ENCODE results near the gene SLC27A5. TPM values are rescaled to one million over a fixed set of nuclear protein-coding genes. Genes with fewer than 3 reads are reported as not detected.

SLC27A5 gene
- total RNA-seq, 1 donor from 2014 or later: 6.8 TPM

DNA sequence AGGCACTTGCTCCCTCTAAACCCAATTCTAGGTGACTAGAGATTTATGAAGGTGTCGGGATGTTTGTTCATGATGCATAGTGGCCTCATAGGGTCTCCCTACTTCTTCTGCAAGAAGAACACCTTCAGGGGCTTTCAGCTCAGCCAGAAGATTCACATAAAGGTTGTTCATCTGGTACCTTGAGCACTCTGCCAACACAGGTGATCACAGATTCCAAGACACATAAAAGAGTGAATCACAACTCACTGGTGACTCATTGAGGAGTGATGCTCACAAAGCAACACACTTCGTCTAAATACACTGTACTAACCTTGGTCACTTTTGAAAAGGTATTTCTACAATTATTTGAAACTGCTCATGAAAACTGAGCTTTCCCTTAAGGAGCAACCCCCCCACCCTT is 51.8 kb downstream of the SLC27A5 start:
- H3K4me1 ChIP-seq (ENCODE audit: insufficient read depth, low read length): no peaks in the 10 kb centered on the region
- no peaks in the 10 kb centered on the region for H3K27me3 Mint-ChIP-seq (ENCODE audit: low read depth, unreplicated experiment)
- peaks cover 3% of the 10 kb centered on the region for H3K9me3 Mint-ChIP-seq (ENCODE audit: unreplicated experiment)
- no peak overlapping the region for H3K4me3 ChIP-seq (ENCODE audit: insufficient read depth, low read depth, low read length)
- H3K4me2 ChIP-seq (ENCODE audit: low read length): no peak overlapping the region
- DNase-seq (ENCODE audit: low read depth) (no peak), FAIRE-seq (no peak)
- no peaks in the 10 kb centered on the region for H3K27me3 ChIP-seq (ENCODE audit: insufficient read depth, low read length)
- no peaks in the 10 kb centered on the region for H3K79me2 ChIP-seq (ENCODE audit: insufficient read depth, low read length)
- H3K4me1 Mint-ChIP-seq (ENCODE audit: low read depth, unreplicated experiment): no peaks in the 10 kb centered on the region
- peaks cover 21% of the 10 kb centered on the region for H3K36me3 Mint-ChIP-seq (ENCODE audit: low read depth, unreplicated experiment)
- no peak overlapping the region for H3K27ac ChIP-seq (ENCODE audit: low read depth, low read length)
- H3K36me3 ChIP-seq (ENCODE audit: insufficient read depth, low read length): peaks cover 3% of the 10 kb centered on the region
- H3K4me3 Mint-ChIP-seq (ENCODE audit: unreplicated experiment): no peak overlapping the region
- H2AFZ ChIP-seq (ENCODE audit: low read depth, low read length): no peak overlapping the region
- TF ChIP-seq, protein P1, sequence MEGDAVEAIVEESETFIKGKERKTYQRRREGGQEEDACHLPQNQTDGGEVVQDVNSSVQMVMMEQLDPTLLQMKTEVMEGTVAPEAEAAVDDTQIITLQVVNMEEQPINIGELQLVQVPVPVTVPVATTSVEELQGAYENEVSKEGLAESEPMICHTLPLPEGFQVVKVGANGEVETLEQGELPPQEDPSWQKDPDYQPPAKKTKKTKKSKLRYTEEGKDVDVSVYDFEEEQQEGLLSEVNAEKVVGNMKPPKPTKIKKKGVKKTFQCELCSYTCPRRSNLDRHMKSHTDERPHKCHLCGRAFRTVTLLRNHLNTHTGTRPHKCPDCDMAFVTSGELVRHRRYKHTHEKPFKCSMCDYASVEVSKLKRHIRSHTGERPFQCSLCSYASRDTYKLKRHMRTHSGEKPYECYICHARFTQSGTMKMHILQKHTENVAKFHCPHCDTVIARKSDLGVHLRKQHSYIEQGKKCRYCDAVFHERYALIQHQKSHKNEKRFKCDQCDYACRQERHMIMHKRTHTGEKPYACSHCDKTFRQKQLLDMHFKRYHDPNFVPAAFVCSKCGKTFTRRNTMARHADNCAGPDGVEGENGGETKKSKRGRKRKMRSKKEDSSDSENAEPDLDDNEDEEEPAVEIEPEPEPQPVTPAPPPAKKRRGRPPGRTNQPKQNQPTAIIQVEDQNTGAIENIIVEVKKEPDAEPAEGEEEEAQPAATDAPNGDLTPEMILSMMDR (IDR thresholded peaks at IDR 0.05; ENCODE audit: insufficient read depth, low read depth, low read length): no peak
- TF ChIP-seq EZH2 (IDR thresholded peaks at IDR 0.05; ENCODE audit: insufficient read depth, low read length): no peak
- H3K9ac ChIP-seq (ENCODE audit: low read length): no peak overlapping the region
- no peak overlapping the region for H3K27ac Mint-ChIP-seq (ENCODE audit: unreplicated experiment)
- H3K9me3 ChIP-seq (ENCODE audit: insufficient read depth, low read depth, low read length): no peaks in the 10 kb centered on the region
- H4K20me1 ChIP-seq (ENCODE audit: insufficient read depth, low read length): no peaks in the 10 kb centered on the region

DNA sequence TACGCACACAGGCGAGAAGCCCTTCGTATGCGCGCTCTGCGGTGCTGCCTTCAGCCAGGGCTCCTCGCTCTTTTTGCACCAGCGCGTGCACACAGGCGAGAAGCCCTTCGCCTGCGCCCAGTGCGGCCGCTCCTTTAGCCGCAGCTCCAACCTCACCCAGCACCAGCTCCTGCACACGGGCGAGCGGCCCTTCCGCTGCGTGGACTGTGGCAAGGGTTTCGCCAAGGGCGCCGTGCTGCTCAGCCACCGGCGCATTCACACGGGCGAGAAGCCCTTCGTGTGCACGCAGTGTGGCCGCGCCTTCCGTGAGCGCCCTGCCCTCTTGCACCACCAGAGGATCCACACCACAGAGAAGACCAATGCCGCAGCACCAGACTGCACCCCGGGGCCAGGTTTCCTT is 55.7 kb downstream of the SLC27A5 start:
- no peaks in the 10 kb centered on the region for H3K27me3 ChIP-seq (ENCODE audit: insufficient read depth, low read length)
- DNase-seq (ENCODE audit: low read depth) (no peak), FAIRE-seq (no peak)
- H3K4me3 ChIP-seq (ENCODE audit: insufficient read depth, low read depth, low read length): no peak overlapping the region
- Mint-ChIP-seq H3K9me3 (ENCODE audit: unreplicated experiment) (peaks cover 3% of the 10 kb centered on the region), H3K36me3 (ENCODE audit: low read depth, unreplicated experiment) (peaks cover 20% of the 10 kb centered on the region), H3K27ac (ENCODE audit: unreplicated experiment) (no peak overlapping the region), H3K4me1 (ENCODE audit: low read depth, unreplicated experiment) (peaks cover 2% of the 10 kb centered on the region), H3K27me3 (ENCODE audit: low read depth, unreplicated experiment) (no peaks in the 10 kb centered on the region), H3K4me3 (ENCODE audit: unreplicated experiment) (no peak overlapping the region)
- TF ChIP-seq EZH2 (IDR thresholded peaks at IDR 0.05; ENCODE audit: insufficient read depth, low read length): no peak
- TF ChIP-seq, protein P1 (IDR thresholded peaks at IDR 0.05; ENCODE audit: insufficient read depth, low read depth, low read length): no peak
- H3K9ac ChIP-seq (ENCODE audit: low read length): no peak overlapping the region
- H3K27ac ChIP-seq (ENCODE audit: low read depth, low read length): no peak overlapping the region
- no peaks in the 10 kb centered on the region for H3K9me3 ChIP-seq (ENCODE audit: insufficient read depth, low read depth, low read length)
- H3K4me1 ChIP-seq (ENCODE audit: insufficient read depth, low read length): peaks cover under 1% of the 10 kb centered on the region
- no peak overlapping the region for H2AFZ ChIP-seq (ENCODE audit: low read depth, low read length)
- H4K20me1 ChIP-seq (ENCODE audit: insufficient read depth, low read length): no peaks in the 10 kb centered on the region
- H3K4me2 ChIP-seq (ENCODE audit: low read length): no peak overlapping the region
- no peaks in the 10 kb centered on the region for H3K79me2 ChIP-seq (ENCODE audit: insufficient read depth, low read length)
- H3K36me3 ChIP-seq (ENCODE audit: insufficient read depth, low read length): peaks cover 3% of the 10 kb centered on the region

DNA sequence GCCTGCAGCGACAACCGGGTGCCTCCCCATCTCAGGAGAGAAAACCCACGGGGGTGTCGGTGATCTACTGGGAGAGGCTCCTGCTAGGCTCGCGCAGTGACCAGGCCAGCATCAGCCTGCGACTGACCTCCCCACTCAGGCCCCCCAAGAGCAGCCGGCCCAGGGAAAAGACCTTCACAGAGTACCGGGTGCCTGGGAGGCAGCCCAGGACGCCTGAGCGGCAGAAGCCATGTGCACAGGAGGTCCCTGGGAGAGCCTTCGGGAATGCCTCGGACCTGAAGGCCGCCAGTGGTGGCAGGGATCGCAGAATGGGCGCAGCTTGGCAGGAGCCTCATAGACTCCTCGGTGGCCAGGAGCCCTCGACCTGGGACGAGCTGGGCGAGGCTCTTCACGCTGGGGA is 56.5 kb downstream of the SLC27A5 start:
- Mint-ChIP-seq H3K36me3 (ENCODE audit: low read depth, unreplicated experiment) (peaks cover 20% of the 10 kb centered on the region), H3K4me3 (ENCODE audit: unreplicated experiment) (no peak overlapping the region), H3K9me3 (ENCODE audit: unreplicated experiment) (peaks cover 3% of the 10 kb centered on the region), H3K4me1 (ENCODE audit: low read depth, unreplicated experiment) (peaks cover 2% of the 10 kb centered on the region), H3K27me3 (ENCODE audit: low read depth, unreplicated experiment) (peaks cover 4% of the 10 kb centered on the region), H3K27ac (ENCODE audit: unreplicated experiment) (no peak overlapping the region)
- Histone ChIP-seq H3K36me3 (ENCODE audit: insufficient read depth, low read length) (peaks cover 3% of the 10 kb centered on the region), H3K4me3 (ENCODE audit: insufficient read depth, low read depth, low read length) (no peak overlapping the region), H3K79me2 (ENCODE audit: insufficient read depth, low read length) (no peaks in the 10 kb centered on the region), H3K9ac (ENCODE audit: low read length) (no peak overlapping the region), H3K9me3 (ENCODE audit: insufficient read depth, low read depth, low read length) (no peaks in the 10 kb centered on the region), H3K27ac (ENCODE audit: low read depth, low read length) (no peak overlapping the region), H3K27me3 (ENCODE audit: insufficient read depth, low read length) (no peaks in the 10 kb centered on the region), H2AFZ (ENCODE audit: low read depth, low read length) (no peak overlapping the region), H3K4me1 (ENCODE audit: insufficient read depth, low read length) (peaks cover 6% of the 10 kb centered on the region), H3K4me2 (ENCODE audit: low read length) (no peak overlapping the region), H4K20me1 (ENCODE audit: insufficient read depth, low read length) (no peaks in the 10 kb centered on the region)
- no peak for FAIRE-seq
- DNase-seq (ENCODE audit: low read depth): no peak
- TF ChIP-seq EZH2 (IDR thresholded peaks at IDR 0.05; ENCODE audit: insufficient read depth, low read length): no peak
- TF ChIP-seq, protein P1 (IDR thresholded peaks at IDR 0.05; ENCODE audit: insufficient read depth, low read depth, low read length): no peak

All from astrocyte (in vitro differentiated cells and primary cell).